HG03571 (cell line): Measurements from ENCODE around the gene FAM131B.
A peak's percentile ranks its signal among the peaks of the same experiment; 100 is the strongest.
"Not testable (repeated sequence)": the region's sequence is repeated elsewhere in the genome, so short reads cannot be mapped to it uniquely, and the experiment has no call there.

Experiments
- ATAC-seq: cut with Tn5 transposase; IDR thresholded peaks from one replicate; pipeline ENCODE4 v1.9.1; 2021; ENCODE audit not compliant: unreplicated experiment

Gene FAM131B

DNA sequence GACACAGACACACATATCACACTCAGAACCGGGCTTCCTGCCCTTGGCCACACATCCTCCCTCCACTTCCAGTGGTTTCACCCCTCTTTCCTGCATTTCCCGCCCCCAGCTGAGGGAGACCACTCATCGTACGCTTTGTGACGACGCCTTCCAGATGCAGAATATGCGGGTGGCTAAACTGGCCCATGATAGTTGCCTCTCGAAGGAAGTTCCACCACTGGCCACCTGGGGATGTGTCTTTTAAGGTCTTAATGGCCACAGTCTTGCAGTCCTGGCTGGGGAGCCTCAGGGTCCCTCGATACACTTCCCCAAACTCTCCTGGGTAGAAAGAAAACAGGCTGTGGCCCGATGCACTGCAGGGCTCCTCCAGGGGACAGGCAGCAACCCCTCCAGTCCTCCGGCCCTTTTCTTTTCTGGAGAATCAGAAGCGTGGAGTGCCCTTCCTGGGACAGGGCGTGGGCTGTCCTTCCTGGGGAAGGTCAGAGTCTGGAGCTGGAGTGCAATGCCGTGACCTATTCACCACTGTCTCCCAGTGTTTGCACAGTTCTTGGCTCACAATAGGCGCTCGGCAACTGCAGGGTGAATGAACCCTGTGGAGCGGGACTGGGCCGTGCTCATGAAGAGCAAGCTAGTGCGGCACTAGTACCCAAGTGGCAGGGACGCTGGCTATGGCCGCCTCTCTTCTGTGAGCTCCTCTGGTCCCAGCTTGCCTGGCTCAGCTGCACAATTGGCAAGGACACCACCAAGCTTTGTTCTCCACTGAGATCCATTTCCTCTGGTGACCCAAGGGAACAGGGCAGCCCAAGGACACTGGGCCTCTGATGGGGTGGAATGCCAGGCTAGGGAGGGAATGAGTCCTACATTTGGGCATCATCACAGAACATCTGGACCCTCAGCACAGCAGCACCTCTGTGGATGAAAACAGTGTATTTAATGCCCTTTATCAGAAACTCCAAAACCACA is 33.0 kb upstream of the FAM131B start:
- no peak for ATAC-seq

DNA sequence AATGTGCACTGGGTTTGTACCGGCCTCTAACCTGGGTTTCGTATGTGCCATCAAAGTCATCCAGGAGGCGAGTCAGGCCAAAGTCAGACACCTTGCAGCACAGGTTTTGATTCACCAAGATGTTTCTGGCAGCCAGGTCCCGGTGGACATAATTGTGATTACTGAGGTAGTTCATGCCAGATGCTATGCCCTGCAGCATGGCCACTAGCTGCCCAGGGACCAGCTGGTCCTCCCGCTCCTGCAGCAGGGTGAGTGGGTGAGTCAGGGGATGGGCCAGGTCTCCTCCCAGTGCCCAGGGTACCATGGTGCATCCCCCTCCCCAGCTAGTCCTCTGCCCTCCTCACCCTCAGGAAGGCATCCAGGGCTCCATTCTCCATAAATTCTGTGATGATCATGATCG is 32.3 kb upstream of the FAM131B start:
- ATAC-seq: no peak

DNA sequence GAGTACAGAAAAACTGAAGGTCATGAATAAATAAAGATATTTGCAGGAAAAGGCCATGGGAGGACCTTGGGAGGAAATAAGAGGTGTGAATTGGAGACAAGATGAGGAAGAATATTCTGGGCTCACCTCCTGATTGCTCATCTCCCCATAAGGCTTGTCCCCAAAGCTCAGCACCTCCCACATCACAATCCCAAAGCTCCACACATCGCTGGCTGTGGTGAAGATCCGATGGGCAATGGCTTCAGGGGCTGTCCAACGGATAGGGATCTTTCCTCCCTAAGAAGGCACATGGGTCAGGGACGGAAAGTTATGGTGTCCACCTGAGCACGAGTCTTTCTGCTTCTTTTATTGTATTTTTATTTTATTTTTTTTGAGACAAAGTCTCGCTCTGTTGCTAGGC is 31.6 kb upstream of the FAM131B start:
- ATAC-seq: no peak

DNA sequence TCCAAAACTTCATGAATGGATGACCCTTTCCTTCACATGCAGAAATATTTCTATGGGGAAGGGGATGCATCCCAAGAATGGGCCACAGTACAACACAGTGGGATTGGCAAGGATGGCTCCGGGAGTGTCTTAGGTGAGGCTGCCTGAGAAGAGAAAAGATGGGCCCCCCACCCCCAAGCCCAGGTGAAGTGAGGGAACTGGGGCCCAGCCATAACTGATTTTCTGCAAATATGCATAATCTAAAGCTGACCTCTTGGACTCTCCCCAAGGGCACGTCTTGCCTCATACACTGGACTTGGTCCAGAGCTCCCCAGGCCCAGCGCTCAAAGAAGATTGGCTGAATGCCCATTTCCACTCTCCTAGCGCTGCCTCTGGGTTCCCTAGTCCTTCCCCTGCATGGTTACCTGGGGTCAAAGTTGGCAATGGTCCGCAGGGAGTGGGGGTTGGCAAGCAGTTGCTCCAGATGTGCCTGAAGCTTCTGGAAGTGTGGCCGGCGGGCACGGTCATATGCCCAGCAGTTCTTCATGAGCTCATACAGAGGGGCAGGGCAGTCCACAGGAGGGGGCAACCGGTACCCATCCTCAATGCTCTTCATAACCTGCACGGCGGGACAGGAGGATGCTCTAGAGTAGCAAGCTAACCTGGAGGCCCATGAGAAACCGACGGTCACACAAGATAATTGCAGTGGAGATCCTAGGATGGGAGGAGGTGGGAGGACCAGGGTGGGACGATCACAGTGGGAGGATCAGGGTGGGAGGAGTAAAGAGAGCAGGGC is 30.9 kb upstream of the FAM131B start:
- no peak for ATAC-seq

DNA sequence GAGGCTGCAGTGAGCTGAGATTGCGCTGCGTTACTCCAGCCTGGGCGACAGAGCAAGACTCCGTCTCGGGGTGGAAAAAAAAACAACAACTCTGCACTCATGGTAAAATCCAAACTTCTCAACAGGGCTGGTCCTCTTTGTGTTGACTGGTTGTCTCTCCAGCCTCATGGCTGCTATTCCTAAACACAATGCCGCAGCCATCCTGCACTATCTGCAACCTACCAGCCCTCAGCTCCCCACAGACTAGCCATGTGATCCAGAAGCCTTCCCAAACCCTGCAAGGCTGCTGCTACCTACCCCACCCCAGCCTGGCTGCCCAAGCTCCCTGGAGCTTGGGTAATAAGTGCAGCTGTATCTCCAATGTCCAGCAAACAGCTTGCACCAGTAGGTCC is 30.4 kb upstream of the FAM131B start:
- ATAC-seq: no peak

DNA sequence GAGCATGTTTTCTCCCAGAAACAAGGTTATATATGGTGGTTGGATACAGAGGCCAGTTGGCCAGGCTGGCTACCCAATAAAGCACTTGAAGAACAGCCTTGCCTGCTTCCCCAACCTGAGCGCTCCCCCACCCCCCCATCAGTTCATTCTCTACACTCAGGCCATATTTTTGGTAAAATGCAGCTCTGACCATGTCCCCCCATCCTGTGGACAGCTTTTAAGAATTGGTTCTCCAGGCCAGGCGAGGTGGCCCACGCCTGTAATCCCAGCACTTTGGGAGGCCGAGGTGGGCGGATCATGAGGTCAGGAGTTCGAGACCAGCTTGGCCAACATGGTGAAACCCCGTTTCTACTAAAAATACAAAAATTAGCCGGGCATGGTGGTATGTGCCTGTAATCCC is 29.9 kb upstream of the FAM131B start:
- ATAC-seq: not testable (repeated sequence)

DNA sequence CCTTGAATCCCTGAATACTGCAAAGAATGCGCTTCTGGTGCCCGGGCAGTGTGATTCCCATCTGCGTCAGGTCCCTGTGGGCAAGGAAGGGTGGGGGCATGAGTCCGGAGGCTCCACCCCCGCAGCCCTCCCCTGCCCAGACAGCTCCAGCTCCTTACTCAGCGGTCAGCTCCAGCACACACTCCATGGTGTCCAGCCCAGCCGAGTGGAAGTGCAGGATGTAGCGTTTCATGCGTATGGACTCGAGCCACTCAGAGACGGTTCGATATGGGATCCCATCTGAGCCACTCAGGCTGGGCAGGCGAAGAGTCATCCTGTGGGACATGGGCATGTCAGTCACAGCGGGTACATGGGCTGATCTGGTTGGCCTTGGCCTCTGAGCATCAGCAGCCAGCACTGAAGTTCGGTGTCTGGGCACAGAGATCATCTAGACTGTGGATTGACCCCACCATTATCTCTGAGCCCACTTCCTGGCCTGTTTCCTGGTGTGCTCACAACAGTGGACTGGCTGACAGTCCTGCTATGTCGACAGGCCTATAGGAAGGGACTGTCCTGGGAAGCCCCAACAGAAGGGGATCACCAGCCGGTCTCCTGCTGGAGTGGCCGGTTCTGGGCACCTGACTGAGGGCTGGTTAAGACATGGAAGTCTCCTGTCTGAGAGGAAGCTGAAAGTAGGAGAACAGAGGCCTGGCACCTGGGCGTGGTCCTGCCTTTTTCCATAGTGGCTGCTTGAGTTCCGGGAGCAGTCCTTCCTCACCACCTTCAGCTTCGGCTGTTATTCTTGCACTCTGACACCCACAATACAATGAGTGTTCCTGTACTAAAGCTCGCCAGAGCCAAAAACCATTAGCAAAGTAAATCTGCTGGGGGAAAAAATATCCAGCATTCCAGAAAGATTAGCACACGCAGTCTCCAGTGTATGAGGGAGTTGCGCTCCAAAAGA is 29.2 kb upstream of the FAM131B start:
- no peak for ATAC-seq

DNA sequence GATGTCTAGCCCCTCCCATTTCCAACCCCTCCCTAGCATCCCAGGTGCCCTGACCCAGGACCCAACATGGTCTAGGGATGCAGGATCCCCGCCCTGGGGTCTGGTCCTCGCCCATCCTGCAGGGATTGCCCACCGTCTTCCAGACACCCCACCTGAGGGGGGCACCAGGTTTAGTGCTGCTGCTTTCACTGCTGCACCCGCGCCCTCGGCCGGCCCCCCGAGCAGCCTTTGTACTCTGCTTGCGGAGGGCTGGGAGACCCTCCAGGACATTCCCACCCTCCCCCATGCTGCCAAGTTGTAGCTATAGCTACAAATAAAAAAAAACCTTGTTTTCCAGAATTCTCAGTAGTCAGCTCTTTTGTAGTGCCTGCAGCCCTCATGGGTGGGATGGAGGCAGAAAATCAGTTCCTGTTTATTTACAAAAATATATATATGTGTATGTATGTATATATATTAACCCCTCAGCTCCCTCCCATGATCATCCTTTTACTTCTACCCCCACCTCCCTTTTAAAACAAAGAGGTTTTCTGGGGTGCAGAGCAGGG is 28.3 kb upstream of the FAM131B start:
- ATAC-seq: no peak

DNA sequence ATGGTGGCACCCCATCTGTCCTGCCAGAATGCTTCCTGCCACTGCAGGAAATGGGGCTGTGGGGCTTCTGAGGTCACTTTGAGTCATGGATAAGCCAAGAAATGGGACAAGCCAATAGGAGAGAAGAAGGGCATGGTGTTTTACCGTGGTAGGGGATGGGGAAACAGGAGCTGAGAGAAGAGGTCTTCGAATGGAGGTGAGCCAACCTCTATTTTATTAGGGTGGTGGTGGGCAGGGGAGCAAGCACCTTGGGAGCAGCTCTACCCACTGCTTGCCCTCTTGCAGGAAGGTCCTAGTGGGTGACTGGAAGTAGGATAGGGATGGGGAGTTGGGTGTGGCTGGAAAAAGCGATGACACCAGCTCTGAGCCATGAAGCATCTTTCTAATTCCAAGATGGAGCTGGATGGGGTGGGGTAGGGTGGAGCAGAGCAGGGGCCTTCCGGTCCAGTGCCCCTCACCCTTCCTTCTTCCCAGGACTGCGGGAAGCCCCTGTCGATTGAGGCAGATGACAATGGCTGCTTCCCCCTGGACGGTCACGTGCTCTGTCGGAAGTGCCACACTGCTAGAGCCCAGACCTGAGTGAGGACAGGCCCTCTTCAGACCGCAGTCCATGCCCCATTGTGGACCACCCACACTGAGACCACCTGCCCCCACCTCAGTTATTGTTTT is 27.7 kb upstream of the FAM131B start:
- no peak for ATAC-seq

DNA sequence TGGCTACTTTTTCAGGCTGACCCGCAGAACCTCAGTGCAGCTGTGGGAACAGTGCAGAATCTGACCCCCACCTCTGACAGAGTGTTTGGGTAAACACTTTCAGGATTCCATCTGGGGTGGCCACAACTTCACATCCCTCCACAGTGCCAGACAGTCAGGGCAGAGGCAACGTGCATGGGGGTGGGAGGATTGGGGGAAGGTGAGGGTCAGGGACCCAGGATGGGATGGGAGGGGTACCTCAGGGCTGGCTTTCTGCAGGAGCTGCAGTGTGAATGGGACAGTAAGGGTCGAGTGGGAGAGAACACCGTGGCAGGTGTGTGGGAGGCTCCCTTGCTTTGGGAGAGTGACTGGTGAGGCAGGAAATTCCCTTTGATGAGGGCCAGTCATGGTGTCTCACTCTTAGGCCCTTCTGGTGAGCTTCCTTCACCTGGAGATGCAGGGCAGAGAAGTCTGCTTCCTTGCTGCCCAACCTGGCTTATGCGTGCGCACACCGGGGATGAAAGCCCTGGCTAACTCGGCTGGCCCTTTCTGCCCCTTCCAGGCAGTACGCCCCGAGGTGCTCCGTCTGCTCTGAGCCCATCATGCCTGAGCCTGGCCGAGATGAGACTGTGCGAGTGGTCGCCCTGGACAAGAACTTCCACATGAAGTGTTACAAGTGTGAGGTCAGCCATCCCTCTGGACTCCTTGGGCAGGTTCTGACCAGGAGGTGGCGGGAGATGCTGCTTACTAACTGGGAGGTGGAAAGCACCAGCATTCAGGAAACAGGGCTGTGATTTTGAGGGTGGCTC is 27.0 kb upstream of the FAM131B start:
- ATAC-seq: no peak

DNA sequence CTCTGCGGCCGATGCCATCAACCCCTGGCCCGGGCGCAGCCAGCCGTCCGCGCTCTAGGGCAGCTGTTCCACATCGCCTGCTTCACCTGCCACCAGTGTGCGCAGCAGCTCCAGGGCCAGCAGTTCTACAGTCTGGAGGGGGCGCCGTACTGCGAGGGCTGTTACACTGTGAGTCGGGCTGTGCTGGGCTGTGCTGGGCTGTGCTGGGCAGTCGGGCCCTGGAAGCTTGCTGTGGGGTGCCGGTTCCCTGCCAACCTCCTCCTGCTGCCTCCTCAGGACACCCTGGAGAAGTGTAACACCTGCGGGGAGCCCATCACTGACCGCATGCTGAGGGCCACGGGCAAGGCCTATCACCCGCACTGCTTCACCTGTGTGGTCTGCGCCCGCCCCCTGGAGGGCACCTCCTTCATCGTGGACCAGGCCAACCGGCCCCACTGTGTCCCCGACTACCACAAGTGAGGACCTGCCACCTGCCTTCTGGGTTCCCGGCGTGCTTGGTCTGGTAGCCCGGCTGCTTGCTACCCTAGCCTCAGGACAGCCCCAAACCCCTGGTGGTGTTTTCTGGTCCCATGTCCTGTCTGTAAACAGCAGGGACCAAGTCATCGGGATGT is 26.1 kb upstream of the FAM131B start:
- no peak for ATAC-seq

DNA sequence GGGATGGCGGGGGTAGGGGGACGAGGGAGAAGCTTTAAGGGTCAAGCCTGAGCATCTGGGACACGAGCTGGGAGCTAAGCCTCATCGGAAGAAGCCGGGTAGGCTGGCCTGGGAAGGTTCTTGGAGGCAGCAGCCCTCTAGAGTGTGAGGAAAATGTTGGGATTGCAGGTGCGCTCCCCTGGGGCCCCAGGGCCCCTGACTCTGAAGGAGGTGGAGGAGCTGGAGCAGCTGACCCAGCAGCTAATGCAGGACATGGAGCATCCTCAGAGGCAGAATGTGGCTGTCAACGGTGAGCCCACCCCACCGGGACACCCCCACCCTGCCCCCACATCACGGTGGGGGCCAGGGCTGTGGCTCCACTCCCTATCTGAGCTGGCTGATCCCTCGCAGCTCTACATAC is 25.5 kb upstream of the FAM131B start:
- ATAC-seq: no peak

DNA sequence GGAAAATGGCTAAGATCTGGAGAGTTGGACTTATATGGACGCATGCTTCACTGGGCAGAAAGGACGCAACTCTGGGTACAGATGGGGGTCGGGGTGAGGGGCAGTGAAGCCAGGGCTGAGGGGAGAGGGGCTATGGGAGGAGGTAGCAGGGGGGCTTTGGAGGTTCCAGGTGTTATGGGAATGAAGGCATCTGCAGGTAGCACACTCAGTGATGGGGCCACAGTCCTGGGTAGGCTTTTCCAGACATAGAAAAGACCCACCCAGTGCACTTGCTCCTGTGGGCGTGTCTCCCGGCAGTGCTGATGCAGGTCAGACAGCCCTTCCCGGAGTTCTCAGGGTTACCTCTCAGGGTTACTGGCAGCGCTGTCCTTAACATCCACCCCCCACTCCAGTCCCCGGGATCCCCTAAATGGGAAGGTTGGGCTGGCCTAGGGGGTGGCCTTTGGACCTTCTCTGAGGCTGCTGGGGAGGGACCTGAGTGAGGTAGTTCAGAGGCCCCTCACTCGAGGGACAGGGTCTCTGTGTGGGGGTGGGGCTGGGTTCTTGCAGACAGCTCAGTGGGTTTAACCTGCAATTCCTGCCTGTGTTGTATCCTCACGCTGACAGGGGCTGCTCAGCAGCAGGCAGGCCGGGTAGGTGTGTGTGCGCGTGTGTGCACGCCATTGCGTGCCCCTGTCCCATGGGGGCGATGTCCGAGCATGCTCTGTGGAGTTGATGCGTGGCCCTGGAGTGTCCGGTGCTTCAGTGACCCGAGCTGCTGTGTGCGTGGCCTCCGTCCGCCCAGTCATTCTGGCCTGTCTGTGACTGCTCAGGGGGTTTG is 24.9 kb upstream of the FAM131B start:
- no peak for ATAC-seq

DNA sequence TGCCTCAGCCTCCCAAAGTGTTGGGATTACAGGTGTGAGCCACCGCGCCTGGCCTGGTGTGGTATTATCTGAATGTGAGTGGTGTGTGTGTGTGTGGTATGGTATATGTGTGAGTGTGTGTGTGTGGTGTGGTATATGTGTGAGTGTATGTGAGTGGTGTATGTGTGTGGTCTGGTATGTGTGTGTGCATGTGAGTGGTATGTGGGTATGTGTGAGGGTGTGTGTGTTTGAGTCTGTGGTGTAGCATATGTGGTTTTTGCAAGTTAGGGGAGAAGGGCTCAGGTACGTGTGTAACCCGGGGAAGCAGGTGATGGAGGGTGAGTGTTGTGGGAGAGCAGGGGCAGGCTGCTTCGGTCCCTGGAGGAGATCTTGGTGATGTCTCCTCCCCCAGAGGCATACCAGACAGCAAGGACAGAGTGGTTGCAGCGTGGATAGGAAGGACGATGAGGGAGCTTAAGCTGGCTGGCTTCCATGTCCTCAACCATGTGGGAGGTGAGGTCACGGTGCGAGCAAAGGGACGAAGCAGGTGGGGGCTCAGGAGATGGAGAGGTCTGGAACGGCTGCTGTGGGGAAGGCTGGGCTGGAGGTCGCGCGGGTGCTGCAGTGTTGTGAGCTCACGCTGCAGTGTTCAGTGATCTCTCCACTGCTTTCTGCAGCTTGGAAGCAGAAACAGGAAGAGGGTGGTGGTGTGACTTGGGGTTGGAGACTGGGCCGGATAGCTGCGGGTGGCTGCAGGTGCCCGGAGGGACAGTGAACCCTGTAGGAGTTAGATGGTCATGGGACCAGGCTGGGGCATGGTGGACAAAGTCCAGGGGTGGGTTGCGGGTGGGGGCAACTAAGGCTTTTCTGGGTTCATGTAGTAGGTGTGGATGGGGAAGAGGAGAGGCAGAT is 23.6 kb upstream of the FAM131B start:
- peak; percentile 51 for ATAC-seq

DNA sequence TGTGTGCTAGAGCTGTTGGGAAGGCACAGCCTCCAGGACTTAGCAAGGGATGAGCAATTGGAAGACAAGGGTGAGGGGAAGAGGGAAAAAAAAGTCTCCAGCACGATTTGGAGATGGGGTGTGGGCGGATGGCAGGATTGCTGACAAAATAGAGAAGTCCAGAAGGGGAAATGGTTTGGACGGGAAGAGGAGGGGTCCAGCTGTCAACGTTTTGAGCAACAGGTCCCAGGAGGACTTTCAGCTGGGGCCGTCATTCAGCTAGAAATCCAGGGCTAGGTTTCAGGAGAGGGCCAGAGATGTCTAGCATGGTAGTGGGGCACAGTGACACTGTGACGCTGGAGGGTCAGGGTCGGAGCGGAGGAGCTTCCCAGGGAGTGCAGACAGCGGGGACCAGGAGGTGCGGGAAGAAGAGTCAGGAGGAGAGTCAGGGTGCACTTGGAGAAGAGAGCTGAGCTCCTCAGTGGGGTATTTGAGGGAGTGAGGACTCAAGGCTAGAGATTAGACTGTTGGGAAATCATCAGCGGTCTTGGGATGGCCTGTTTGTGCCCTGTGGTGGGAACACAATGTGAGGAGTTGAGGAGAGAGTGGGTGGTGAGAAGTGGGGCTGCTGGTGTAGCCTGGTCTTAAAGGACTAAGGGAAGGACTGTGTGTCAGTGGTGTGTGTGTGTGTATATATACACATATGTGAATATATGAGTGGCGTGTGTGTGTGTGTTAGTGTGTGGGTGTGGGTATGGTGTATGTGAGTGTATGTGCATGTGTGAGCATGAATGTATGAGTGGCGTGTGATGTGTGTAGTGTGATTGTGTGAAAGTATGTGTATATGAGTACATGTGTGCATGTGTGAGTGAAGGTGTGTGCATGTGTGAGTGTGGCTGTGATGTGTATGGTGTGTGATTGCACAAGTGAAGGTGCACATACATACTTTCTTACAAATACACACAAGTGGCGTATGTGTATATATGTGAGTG is 22.4 kb upstream of the FAM131B start:
- no peak for ATAC-seq

DNA sequence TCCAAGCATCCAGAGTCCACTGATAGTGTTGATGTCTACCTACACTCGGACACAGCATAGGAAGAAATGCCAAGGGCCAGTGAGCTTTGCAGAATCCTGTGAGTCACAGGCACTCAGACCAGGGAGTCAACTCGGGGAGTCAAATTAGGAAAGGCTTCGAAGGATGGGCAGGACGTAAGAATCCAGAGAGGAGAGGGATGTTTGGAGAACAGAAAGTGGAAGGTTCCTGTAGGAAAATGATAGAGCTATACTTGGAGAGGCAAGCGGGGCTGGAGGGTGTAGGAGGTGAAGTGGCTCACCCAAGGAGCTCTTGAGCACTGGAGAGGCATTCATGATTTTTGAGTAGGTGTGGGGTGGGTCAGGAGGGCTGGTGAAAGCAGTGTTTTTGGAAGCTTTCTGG is 21.6 kb upstream of the FAM131B start:
- no peak for ATAC-seq
